ENCODE measurements around the gene PLA2G4E. TPM values are rescaled to one million over a fixed set of nuclear protein-coding genes. Genes with fewer than 3 reads are reported as not detected.

The PLA2G4E gene
- polyA plus RNA-seq, 1 donor (not counting 4 experiments of a cell fraction or from before 2014, with no cell fraction given): 3.5 TPM

DNA sequence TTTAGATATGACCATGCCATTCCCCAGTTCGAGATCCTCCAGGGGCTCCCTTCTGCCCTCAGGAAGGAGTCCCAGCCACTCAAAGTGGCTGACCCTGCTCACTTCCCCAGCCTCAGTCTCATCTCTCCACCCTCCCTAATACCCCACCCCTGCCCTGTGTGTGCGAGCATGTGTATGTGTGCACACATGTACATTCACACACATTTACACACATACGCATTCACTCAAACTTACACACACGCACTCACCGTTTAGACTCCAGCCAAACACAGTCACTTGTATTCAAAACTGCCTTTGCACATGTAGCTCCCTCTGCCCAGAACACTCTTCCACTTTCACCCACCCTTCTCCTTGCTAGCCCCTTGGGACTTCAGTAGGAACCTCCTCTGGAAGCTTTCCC is 11.4 kb downstream of the PLA2G4E start:
- Histone ChIP-seq H3K36me3 (ENCODE audit: control insufficient read depth in 2 of 2, extremely low read depth in 1 of 2, insufficient read depth in 2 of 2, low read length in 2 of 2) (no peaks in the 10 kb centered on the region), H3K4me2 (ENCODE audit: control insufficient read depth, extremely low read depth, insufficient read depth, low read depth, low read length) (no peak overlapping the region), H3K27ac (ENCODE audit: control insufficient read depth, insufficient read depth, low read length) (no peak overlapping the region), H4K20me1 (ENCODE audit: control insufficient read depth, extremely low read depth, insufficient read depth, low read length) (peaks cover 3% of the 10 kb centered on the region), H3K9me3 (ENCODE audit: control insufficient read depth, low read depth, low read length) (no peaks in the 10 kb centered on the region), H3K79me2 (ENCODE audit: control insufficient read depth, insufficient read depth, low read length) (no peaks in the 10 kb centered on the region), H3K27me3 (ENCODE audit: control insufficient read depth, extremely low read depth, insufficient read depth, low read length) (no peaks in the 10 kb centered on the region), H3K4me3 (ENCODE audit: control insufficient read depth in 2 of 3, extremely low read depth in 1 of 3, insufficient read depth in 2 of 3, low read depth in 1 of 3, low read length in 3 of 3) (no peak overlapping the region), H3K4me1 (ENCODE audit: control insufficient read depth, extremely low read depth, insufficient read depth, low read length) (peaks cover 16% of the 10 kb centered on the region), H3K9ac (ENCODE audit: control insufficient read depth, extremely low read depth, insufficient read depth, low read length) (no peak overlapping the region), H2AFZ (ENCODE audit: control insufficient read depth, low read length) (no peak overlapping the region), H3K9me1 (ENCODE audit: control insufficient read depth, extremely low read depth, insufficient read depth, low read length) (no peaks in the 10 kb centered on the region)
- TF ChIP-seq, protein P1, sequence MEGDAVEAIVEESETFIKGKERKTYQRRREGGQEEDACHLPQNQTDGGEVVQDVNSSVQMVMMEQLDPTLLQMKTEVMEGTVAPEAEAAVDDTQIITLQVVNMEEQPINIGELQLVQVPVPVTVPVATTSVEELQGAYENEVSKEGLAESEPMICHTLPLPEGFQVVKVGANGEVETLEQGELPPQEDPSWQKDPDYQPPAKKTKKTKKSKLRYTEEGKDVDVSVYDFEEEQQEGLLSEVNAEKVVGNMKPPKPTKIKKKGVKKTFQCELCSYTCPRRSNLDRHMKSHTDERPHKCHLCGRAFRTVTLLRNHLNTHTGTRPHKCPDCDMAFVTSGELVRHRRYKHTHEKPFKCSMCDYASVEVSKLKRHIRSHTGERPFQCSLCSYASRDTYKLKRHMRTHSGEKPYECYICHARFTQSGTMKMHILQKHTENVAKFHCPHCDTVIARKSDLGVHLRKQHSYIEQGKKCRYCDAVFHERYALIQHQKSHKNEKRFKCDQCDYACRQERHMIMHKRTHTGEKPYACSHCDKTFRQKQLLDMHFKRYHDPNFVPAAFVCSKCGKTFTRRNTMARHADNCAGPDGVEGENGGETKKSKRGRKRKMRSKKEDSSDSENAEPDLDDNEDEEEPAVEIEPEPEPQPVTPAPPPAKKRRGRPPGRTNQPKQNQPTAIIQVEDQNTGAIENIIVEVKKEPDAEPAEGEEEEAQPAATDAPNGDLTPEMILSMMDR (optimal IDR thresholded peaks at IDR 0.05 in 1 of 3, IDR thresholded peaks at IDR 0.05 in 1 of 3, conservative IDR thresholded peaks at IDR 0.05 in 1 of 3; ENCODE audit: extremely low read depth in 1 of 3, insufficient read depth in 2 of 3, low read length in 3 of 3): no peak
- no peak for TF ChIP-seq EZH2 (IDR thresholded peaks at IDR 0.05; ENCODE audit: low read length)
- dilution Hi-C loops (cut with MboI; ENCODE audit: extremely low pct_ligation_motif_present, low sequenced_read_pairs): no loop called here
- FAIRE-seq (no peak), DNase-seq (ENCODE audit: low read depth, low spot score) (no peak)

DNA sequence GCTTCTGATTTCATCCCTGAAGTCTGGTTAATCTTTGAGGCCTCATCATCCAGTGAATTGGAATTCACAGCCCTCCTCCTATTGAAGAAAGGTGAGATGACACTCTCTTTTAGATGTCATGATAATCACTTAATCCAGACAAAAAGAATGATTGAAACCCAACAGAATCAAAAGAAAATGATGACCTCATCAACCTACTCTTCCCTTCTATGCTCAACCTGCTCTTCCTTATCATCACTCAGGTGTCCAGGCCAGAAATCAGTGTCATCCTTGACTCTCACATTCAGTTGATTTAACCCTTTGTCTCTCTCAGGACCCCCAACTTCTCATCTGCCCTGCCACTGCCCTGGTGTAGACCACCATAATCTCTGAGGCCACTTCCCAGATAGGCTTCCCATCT is 11.8 kb downstream of the PLA2G4E start:
- Histone ChIP-seq H3K4me3 (ENCODE audit: control insufficient read depth in 2 of 3, extremely low read depth in 1 of 3, insufficient read depth in 2 of 3, low read depth in 1 of 3, low read length in 3 of 3) (no peak overlapping the region), H3K27me3 (ENCODE audit: control insufficient read depth, extremely low read depth, insufficient read depth, low read length) (no peaks in the 10 kb centered on the region), H3K36me3 (ENCODE audit: control insufficient read depth in 2 of 2, extremely low read depth in 1 of 2, insufficient read depth in 2 of 2, low read length in 2 of 2) (no peaks in the 10 kb centered on the region), H3K4me2 (ENCODE audit: control insufficient read depth, extremely low read depth, insufficient read depth, low read depth, low read length) (no peak overlapping the region), H3K27ac (ENCODE audit: control insufficient read depth, insufficient read depth, low read length) (no peak overlapping the region), H4K20me1 (ENCODE audit: control insufficient read depth, extremely low read depth, insufficient read depth, low read length) (peaks cover 3% of the 10 kb centered on the region), H3K79me2 (ENCODE audit: control insufficient read depth, insufficient read depth, low read length) (no peaks in the 10 kb centered on the region), H3K9me3 (ENCODE audit: control insufficient read depth, low read depth, low read length) (no peaks in the 10 kb centered on the region), H3K4me1 (ENCODE audit: control insufficient read depth, extremely low read depth, insufficient read depth, low read length) (peaks cover 16% of the 10 kb centered on the region), H2AFZ (ENCODE audit: control insufficient read depth, low read length) (no peak overlapping the region), H3K9me1 (ENCODE audit: control insufficient read depth, extremely low read depth, insufficient read depth, low read length) (no peaks in the 10 kb centered on the region), H3K9ac (ENCODE audit: control insufficient read depth, extremely low read depth, insufficient read depth, low read length) (no peak overlapping the region)
- FAIRE-seq: no peak
- DNase-seq (ENCODE audit: low read depth, low spot score): no peak
- dilution Hi-C loops (cut with MboI; ENCODE audit: extremely low pct_ligation_motif_present, low sequenced_read_pairs): no loop called here
- TF ChIP-seq, protein P1 (optimal IDR thresholded peaks at IDR 0.05 in 1 of 3, IDR thresholded peaks at IDR 0.05 in 1 of 3, conservative IDR thresholded peaks at IDR 0.05 in 1 of 3; ENCODE audit: extremely low read depth in 1 of 3, insufficient read depth in 2 of 3, low read length in 3 of 3): no peak
- no peak for TF ChIP-seq EZH2 (IDR thresholded peaks at IDR 0.05; ENCODE audit: low read length)

Data from keratinocyte (primary cell).